HepG2 (cell line): Measurements from ENCODE around the gene GRM7. TPM values are rescaled to one million over a fixed set of nuclear protein-coding genes. Genes with fewer than 3 reads are reported as not detected.

Experiments used
- ATAC-seq: fragments of 200-7000 bp; cut with Tn5 transposase; 3 replicates; pipeline ENCODE4 v1.9.1; 2020; ENCODE audit warnings: mild to moderate bottlenecking, moderate library complexity
- BruUV-seq: library from RNA; stranded (reverse); fragments of 400-500 nt; replicated peaks from 2 replicates; lab custom pipeline; 2021; lab: Mats Ljungman, UMichigan
- CTCF ChIA-PET: fragments of 300-600 bp; formaldehyde crosslinking; extraction: SDS; loops from one replicate; lab custom pipeline; 2021; ENCODE audit warnings: low total read pairs, inconsistent platforms, low intra/inter-chr PET ratio; lab: Yijun Ruan, JAX
- POLR2A ChIA-PET: fragments of 350-600 bp; sonication (Branson Sonifier 250); formaldehyde crosslinking; loops from one replicate; lab custom pipeline; 2020; ENCODE audit warnings: antibody characterized with exemption, inconsistent platforms; lab: Yijun Ruan, JAX
- DNase-seq: peaks from one replicate; pipeline ENCODE4 v3.0.0-alpha.2; 2015; ENCODE audit warnings: low spot score
- FAIRE-seq: peaks from 3 replicates; lab custom pipeline; 2011; peaks lifted over from hg19 to GRCh38; lab: Jason Lieb, UNC
- H2AFZ ChIP-seq: one replicate; pipeline ENCODE4 v1.6.1; 2011; ENCODE audit warnings: low read length, inconsistent platforms
- H3K27ac ChIP-seq: fragments of 300-600 bp; 3 replicates; pipeline ENCODE4 v1.8.0; 2011; ENCODE audit warnings: mixed run types, mild to moderate bottlenecking, mixed read lengths, low read length, inconsistent platforms; ENCODE audit not compliant: insufficient read depth; ENCODE audit errors: extremely low read length
- H3K27me3 ChIP-seq, 2 experiments: fragments of 200-600 bp in 1 of 2; 2 replicates in 1 of 2; 3 replicates in 1 of 2; pipeline versions ENCODE4 v1.6.0 to v1.8.0; 2011; ENCODE audit warnings: low read length in 2 of 2, mild to moderate bottlenecking in 2 of 2, moderate library complexity in 2 of 2, inconsistent platforms in 1 of 2; ENCODE audit not compliant: insufficient read depth in 2 of 2, control insufficient read depth in 1 of 2
- H3K36me3 ChIP-seq, 2 experiments: fragments of 200-600 bp in 1 of 2; replicated peaks in 1 of 2; 2 replicates in 1 of 2; 3 replicates in 1 of 2; pipeline versions ENCODE4 v1.5.1 to v1.8.0; 2011; ENCODE audit warnings: low read length in 2 of 2, inconsistent platforms in 1 of 2; ENCODE audit not compliant: insufficient read depth in 2 of 2, control insufficient read depth in 1 of 2
- H3K4me1 ChIP-seq: 2 replicates; pipeline ENCODE4 v1.5.1; 2012; ENCODE audit warnings: low read length, inconsistent platforms; ENCODE audit not compliant: insufficient read depth
- H3K4me2 ChIP-seq: 2 replicates; pipeline ENCODE4 v1.6.0; 2011; ENCODE audit warnings: low read depth, low read length, inconsistent platforms
- H3K4me3 ChIP-seq, 3 experiments: fragments of 200-600 bp in 1 of 3; sonication (generic), shearing (Covaris generic) in 1 of 3; replicated peaks in 1 of 3; 2 replicates each; pipeline ENCODE4 v1.5.1; 2011 to 2016; ENCODE audit warnings: low read length in 3 of 3, inconsistent platforms in 2 of 3, low read depth in 2 of 3, mild to moderate bottlenecking in 2 of 3, control low read depth in 1 of 3, mixed read lengths in 1 of 3; ENCODE audit not compliant: insufficient read depth in 1 of 3
- H3K79me2 ChIP-seq: one replicate; pipeline ENCODE4 v1.6.1; 2011; ENCODE audit warnings: low read length, inconsistent platforms; ENCODE audit not compliant: insufficient read depth
- H3K9ac ChIP-seq: 2 replicates; pipeline ENCODE4 v1.6.0; 2011; ENCODE audit warnings: mild to moderate bottlenecking, low read depth, low read length, inconsistent platforms; ENCODE audit not compliant: insufficient read depth
- H3K9me3 ChIP-seq: 2 replicates; pipeline ENCODE4 v1.5.1; 2012; ENCODE audit warnings: mild to moderate bottlenecking, low read length
- H4K20me1 ChIP-seq: 2 replicates; pipeline ENCODE4 v1.6.0; 2011; ENCODE audit warnings: inconsistent platforms, mild to moderate bottlenecking, low read length, moderate library complexity; ENCODE audit not compliant: insufficient read depth
- ATF7-NPFF ChIP-seq: sonication (generic); formaldehyde crosslinking; IDR thresholded peaks from 2 replicates; pipeline ENCODE4 v1.8.1; 2023; ENCODE audit warnings: mild to moderate bottlenecking, low read depth, missing genetic modification reagents, moderate library complexity
- BCL6 ChIP-seq: IDR thresholded peaks from 2 replicates; pipeline ENCODE4 v1.6.1; 2016; ENCODE audit warnings: missing genetic modification reagents, missing compliant biosample characterization
- JUNB ChIP-seq: sonication (generic); formaldehyde crosslinking; IDR thresholded peaks from 2 replicates; pipeline ENCODE4 v1.8.0; 2022; ENCODE audit warnings: missing genetic modification reagents, mild to moderate bottlenecking, borderline replicate concordance
- NFE2L1 ChIP-seq: sonication (generic); formaldehyde crosslinking; IDR thresholded peaks from 2 replicates; pipeline ENCODE4 v1.4.0; 2020; ENCODE audit warnings: missing genetic modification reagents, mild to moderate bottlenecking, borderline replicate concordance
- PITX1 ChIP-seq: sonication (generic); formaldehyde crosslinking; IDR thresholded peaks from 2 replicates; pipeline ENCODE4 v1.5.1; 2020; ENCODE audit warnings: mild to moderate bottlenecking, missing genetic modification reagents
- POLR2AphosphoS2 ChIP-seq: IDR thresholded peaks from 2 replicates; pipeline ENCODE4 v1.6.1; 2011; ENCODE audit warnings: low read depth, low read length, improper control_type of control experiment
- RXRA ChIP-seq: sonication (generic); formaldehyde crosslinking; IDR thresholded peaks from 2 replicates; pipeline ENCODE4 v1.5.1; 2020; ENCODE audit warnings: missing genetic modification reagents
- ZIK1 ChIP-seq: sonication (generic); formaldehyde crosslinking; IDR thresholded peaks from 2 replicates; pipeline ENCODE4 v1.5.0; 2020; ENCODE audit warnings: mild to moderate bottlenecking, low read depth, missing genetic modification reagents, borderline replicate concordance
- ZNF816 ChIP-seq: sonication (generic); formaldehyde crosslinking; IDR thresholded peaks from 2 replicates; pipeline ENCODE4 v1.8.0; 2022; ENCODE audit warnings: missing genetic modification reagents, mild to moderate bottlenecking, borderline replicate concordance
- WGBS: methylation state at CpG from one replicate; pipeline ENCODE4 v1.1.6; 2017; ENCODE audit warnings: low lambda C conversion rate; 5-methylcytosine and 5-hydroxymethylcytosine counted together
- in situ Hi-C: cut with HindIII; loops from 2 replicates; pipeline ENCODE4 v1.10.0; 2017; ENCODE audit warnings: low pct_unique_long_range_greater_than_20kb; ENCODE audit not compliant: extremely low pct_ligation_motif_present
- intact Hi-C: fragments of 100-400 bp; cut with micrococcal nuclease; formaldehyde crosslinking; loops from one replicate; pipeline ENCODE4 v1.10.0; 2022; ENCODE audit not compliant: unreplicated experiment
- polyA plus RNA-seq, 8 experiments: library from polyadenylated mRNA; depleted of rRNA in 3 of 8; stranded (reverse) in 7 of 8; unstranded in 1 of 8; fragments of >200 nt; fragmentation: Illumina TruSeq in 4 of 8; extraction: Trizol in 4 of 8; gene quantifications; 2 replicates each; pipeline versions ENCODE4 v1.2.1 to v1.2.3, GENCODE V29; 2011 to 2016; ENCODE audit warnings: low read depth in 4 of 8, missing spikeins in 1 of 8, mixed read lengths in 1 of 8; ENCODE audit not compliant: insufficient read depth in 1 of 8
- total RNA-seq, 5 experiments: library from RNA; depleted of rRNA; stranded (reverse); fragments of >200 nt; fragmentation: Illumina TruSeq; extraction: Trizol; gene quantifications; 2 replicates each; pipeline ENCODE4 v1.2.3, GENCODE V29; 2016; ENCODE audit warnings: low read depth in 1 of 5
- TF ChIP-seq, protein P1 (sequence below): sonication (generic); formaldehyde crosslinking; IDR thresholded peaks from 2 replicates; pipeline ENCODE4 v1.5.0; 2020; ENCODE audit warnings: mild to moderate bottlenecking, low read depth, missing genetic modification reagents, borderline replicate concordance
- TF ChIP-seq, protein P2 (sequence below): sonication (generic); formaldehyde crosslinking; IDR thresholded peaks from 2 replicates; pipeline ENCODE4 v1.5.1; 2020; ENCODE audit warnings: mild to moderate bottlenecking, missing genetic modification reagents, borderline replicate concordance
- TF ChIP-seq, protein P3 (sequence below): sonication (generic); formaldehyde crosslinking; IDR thresholded peaks from 2 replicates; pipeline ENCODE4 v1.4.0; 2020; ENCODE audit warnings: mild to moderate bottlenecking, missing genetic modification reagents
- TF ChIP-seq, protein P4 (sequence below): sonication (generic); formaldehyde crosslinking; IDR thresholded peaks from 2 replicates; pipeline ENCODE4 v1.4.0; 2020; ENCODE audit warnings: missing genetic modification reagents
- TF ChIP-seq, protein P5 (sequence below): sonication (generic); formaldehyde crosslinking; IDR thresholded peaks from 2 replicates; pipeline ENCODE4 v1.8.0; 2022; ENCODE audit warnings: mild to moderate bottlenecking, missing genetic modification reagents
- TF ChIP-seq, protein P6 (sequence below): sonication (generic); formaldehyde crosslinking; IDR thresholded peaks from 2 replicates; pipeline ENCODE4 v1.4.0; 2020; ENCODE audit warnings: mild to moderate bottlenecking, low read depth, missing genetic modification reagents
- TF ChIP-seq, protein P7 (sequence below): sonication (generic); formaldehyde crosslinking; IDR thresholded peaks from 2 replicates; pipeline ENCODE4 v1.5.0; 2020; ENCODE audit warnings: mild to moderate bottlenecking, missing genetic modification reagents

The GRM7 gene
- total and polyA plus RNA-seq, 2 of the 13 experiments (the other 11 are each of a cell fraction or from before 2014, with no cell fraction given) = not detected

DNA sequence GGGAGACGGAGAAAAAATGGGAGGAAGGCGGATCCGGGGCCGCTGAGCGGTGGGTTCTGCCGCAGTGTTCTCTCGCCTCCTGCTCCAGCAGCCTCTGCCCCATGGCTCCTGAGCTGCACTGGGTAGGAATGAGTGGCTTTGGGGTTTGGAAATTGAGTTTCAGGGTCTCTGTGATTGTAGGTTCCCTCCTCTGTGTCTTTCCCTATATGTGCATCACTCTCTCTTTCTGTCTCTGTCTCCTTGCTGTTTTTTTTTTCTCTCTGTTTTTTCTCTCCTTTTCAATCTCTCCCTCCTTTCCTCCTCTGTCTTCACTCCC is 1.9 kb downstream of the GRM7 start:
- no peak for FAIRE-seq
- TF ChIP-seq ZIK1 (CRISPR knock-in tag) (no peak), ZNF816 (no peak), BCL6 (CRISPR knock-in tag) (no peak), JUNB (no peak), RXRA (CRISPR knock-in tag) (no peak), NFE2L1 (CRISPR knock-in tag) (no peak), PITX1 (CRISPR knock-in tag) (no peak), ATF7-NPFF (no peak), POLR2AphosphoS2 (no peak)
- TF ChIP-seq, protein P1, sequence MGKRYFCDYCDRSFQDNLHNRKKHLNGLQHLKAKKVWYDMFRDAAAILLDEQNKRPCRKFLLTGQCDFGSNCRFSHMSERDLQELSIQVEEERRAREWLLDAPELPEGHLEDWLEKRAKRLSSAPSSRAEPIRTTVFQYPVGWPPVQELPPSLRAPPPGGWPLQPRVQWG (CRISPR knock-in tag) = no peak
- TF ChIP-seq, protein P2, sequence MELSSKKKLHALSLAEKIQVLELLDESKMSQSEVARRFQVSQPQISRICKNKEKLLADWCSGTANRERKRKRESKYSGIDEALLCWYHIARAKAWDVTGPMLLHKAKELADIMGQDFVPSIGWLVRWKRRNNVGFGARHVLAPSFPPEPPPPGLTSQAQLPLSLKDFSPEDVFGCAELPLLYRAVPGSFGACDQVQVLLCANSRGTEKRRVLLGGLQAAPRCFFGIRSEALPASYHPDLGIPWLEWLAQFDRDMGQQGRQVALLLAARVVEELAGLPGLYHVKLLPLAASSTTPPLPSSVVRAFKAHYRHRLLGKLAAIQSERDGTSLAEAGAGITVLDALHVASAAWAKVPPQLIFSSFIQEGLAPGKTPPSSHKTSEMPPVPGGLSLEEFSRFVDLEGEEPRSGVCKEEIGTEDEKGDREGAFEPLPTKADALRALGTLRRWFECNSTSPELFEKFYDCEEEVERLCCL = no peak
- TF ChIP-seq, protein P3, sequence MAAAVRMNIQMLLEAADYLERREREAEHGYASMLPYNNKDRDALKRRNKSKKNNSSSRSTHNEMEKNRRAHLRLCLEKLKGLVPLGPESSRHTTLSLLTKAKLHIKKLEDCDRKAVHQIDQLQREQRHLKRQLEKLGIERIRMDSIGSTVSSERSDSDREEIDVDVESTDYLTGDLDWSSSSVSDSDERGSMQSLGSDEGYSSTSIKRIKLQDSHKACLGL (CRISPR knock-in tag) = no peak
- TF ChIP-seq, protein P4, sequence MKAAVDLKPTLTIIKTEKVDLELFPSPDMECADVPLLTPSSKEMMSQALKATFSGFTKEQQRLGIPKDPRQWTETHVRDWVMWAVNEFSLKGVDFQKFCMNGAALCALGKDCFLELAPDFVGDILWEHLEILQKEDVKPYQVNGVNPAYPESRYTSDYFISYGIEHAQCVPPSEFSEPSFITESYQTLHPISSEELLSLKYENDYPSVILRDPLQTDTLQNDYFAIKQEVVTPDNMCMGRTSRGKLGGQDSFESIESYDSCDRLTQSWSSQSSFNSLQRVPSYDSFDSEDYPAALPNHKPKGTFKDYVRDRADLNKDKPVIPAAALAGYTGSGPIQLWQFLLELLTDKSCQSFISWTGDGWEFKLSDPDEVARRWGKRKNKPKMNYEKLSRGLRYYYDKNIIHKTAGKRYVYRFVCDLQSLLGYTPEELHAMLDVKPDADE (CRISPR knock-in tag) = no peak
- TF ChIP-seq, protein P5, sequence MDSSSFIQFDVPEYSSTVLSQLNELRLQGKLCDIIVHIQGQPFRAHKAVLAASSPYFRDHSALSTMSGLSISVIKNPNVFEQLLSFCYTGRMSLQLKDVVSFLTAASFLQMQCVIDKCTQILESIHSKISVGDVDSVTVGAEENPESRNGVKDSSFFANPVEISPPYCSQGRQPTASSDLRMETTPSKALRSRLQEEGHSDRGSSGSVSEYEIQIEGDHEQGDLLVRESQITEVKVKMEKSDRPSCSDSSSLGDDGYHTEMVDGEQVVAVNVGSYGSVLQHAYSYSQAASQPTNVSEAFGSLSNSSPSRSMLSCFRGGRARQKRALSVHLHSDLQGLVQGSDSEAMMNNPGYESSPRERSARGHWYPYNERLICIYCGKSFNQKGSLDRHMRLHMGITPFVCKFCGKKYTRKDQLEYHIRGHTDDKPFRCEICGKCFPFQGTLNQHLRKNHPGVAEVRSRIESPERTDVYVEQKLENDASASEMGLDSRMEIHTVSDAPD (CRISPR knock-in tag) = no peak
- TF ChIP-seq, protein P6, sequence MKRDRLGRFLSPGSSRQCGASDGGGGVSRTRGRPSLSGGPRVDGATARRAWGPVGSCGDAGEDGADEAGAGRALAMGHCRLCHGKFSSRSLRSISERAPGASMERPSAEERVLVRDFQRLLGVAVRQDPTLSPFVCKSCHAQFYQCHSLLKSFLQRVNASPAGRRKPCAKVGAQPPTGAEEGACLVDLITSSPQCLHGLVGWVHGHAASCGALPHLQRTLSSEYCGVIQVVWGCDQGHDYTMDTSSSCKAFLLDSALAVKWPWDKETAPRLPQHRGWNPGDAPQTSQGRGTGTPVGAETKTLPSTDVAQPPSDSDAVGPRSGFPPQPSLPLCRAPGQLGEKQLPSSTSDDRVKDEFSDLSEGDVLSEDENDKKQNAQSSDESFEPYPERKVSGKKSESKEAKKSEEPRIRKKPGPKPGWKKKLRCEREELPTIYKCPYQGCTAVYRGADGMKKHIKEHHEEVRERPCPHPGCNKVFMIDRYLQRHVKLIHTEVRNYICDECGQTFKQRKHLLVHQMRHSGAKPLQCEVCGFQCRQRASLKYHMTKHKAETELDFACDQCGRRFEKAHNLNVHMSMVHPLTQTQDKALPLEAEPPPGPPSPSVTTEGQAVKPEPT (CRISPR knock-in tag) = no peak
- TF ChIP-seq, protein P7, sequence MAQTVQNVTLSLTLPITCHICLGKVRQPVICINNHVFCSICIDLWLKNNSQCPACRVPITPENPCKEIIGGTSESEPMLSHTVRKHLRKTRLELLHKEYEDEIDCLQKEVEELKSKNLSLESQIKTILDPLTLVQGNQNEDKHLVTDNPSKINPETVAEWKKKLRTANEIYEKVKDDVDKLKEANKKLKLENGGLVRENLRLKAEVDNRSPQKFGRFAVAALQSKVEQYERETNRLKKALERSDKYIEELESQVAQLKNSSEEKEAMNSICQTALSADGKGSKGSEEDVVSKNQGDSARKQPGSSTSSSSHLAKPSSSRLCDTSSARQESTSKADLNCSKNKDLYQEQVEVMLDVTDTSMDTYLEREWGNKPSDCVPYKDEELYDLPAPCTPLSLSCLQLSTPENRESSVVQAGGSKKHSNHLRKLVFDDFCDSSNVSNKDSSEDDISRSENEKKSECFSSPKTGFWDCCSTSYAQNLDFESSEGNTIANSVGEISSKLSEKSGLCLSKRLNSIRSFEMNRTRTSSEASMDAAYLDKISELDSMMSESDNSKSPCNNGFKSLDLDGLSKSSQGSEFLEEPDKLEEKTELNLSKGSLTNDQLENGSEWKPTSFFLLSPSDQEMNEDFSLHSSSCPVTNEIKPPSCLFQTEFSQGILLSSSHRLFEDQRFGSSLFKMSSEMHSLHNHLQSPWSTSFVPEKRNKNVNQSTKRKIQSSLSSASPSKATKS = no peak

More for the DNA sequence above, 1.9 kb downstream of the GRM7 start:
- 43% methylated on average over 5 of the region's 7 CpGs for WGBS
- H3K4me2 ChIP-seq = no peak overlapping the region
- no peak overlapping the region for H3K4me3 ChIP-seq
- H3K9ac ChIP-seq = no peak overlapping the region
- no peaks in the 10 kb centered on the region for H3K9me3 ChIP-seq
- intact Hi-C loops = no loop called here
- H4K20me1 ChIP-seq = no peaks in the 10 kb centered on the region
- H3K27me3 ChIP-seq = no peaks in the 10 kb centered on the region; a peak in 1 of 5 replicates
- H3K4me1 ChIP-seq = no peaks in the 10 kb centered on the region
- no peaks in the 10 kb centered on the region for H3K79me2 ChIP-seq
- CTCF ChIA-PET = no interaction called here
- no peak for DNase-seq
- no peak overlapping the region for H2AFZ ChIP-seq
- ATAC-seq = no peak
- no peak overlapping the region for H3K27ac ChIP-seq
- BruUV-seq = no TSS peak
- POLR2A ChIA-PET = no interaction called here
- in situ Hi-C loops = no loop called here
- H3K36me3 ChIP-seq = no peaks in the 10 kb centered on the region
